K562 (cell line): ENCODE results near the gene PA2G4. TPM values are rescaled to one million over a fixed set of nuclear protein-coding genes. Genes with fewer than 3 reads are reported as not detected.

Source experiments
- BCLAF1 ChIP-seq, 2 experiments: fragments of 450-650 bp in 1 of 2; IDR thresholded peaks; 2 replicates each; pipeline ENCODE4 v1.6.1; 2011 to 2017; ENCODE audit warnings: low read depth in 2 of 2, antibody characterized with exemption in 1 of 2, borderline replicate concordance in 1 of 2, low read length in 1 of 2, mild to moderate bottlenecking in 1 of 2, mixed read lengths in 1 of 2; ENCODE audit not compliant: control insufficient read depth in 1 of 2
- E2F8 ChIP-seq: fragments of 450-650 bp; IDR thresholded peaks from 2 replicates; pipeline ENCODE4 v1.7.1; 2018; ENCODE audit warnings: mild to moderate bottlenecking, low read depth; ENCODE audit not compliant: partially characterized antibody
- FOSL1 ChIP-seq: fragments of 200-800 bp; sonication (Bioruptor generic); conservative IDR thresholded peaks from 2 replicates; pipeline ENCODE4 v1.6.1; 2016; ENCODE audit warnings: missing genetic modification characterization, missing compliant biosample characterization
- GTF3C2 ChIP-seq: IDR thresholded peaks from 3 replicates; pipeline ENCODE4 v1.6.1; 2011; ENCODE audit warnings: borderline replicate concordance, mild to moderate bottlenecking, moderate library complexity; ENCODE audit not compliant: insufficient read length; ENCODE audit errors: extremely low read depth
- HOXB6 ChIP-seq: fragments of 250-450 bp; sonication (Bioruptor Pico); IDR thresholded peaks from 2 replicates; pipeline ENCODE4 v1.5.1; 2022; ENCODE audit warnings: mild to moderate bottlenecking, borderline replicate concordance
- JUND ChIP-seq, 2 experiments: IDR thresholded peaks; 2 replicates in 1 of 2; 3 replicates in 1 of 2; pipeline ENCODE4 v1.6.1; 2011; ENCODE audit warnings: borderline replicate concordance in 2 of 2, low read depth in 2 of 2, low read length in 2 of 2, improper control_type of control experiment in 1 of 2, missing biosample characterization in 1 of 2, missing genetic modification characterization in 1 of 2, missing genetic modification reagents in 1 of 2
- LARP7 ChIP-seq: fragments of 450-650 bp; IDR thresholded peaks from 2 replicates; pipeline ENCODE4 v1.6.1; 2016
- MBD2 ChIP-seq: sonication (generic); IDR thresholded peaks from 2 replicates; pipeline ENCODE4 v1.6.1; 2016; ENCODE audit warnings: low read depth, borderline replicate concordance
- MEF2D ChIP-seq: conservative IDR thresholded peaks from 2 replicates; pipeline ENCODE4 v1.6.1; 2016; ENCODE audit warnings: low read depth, missing genetic modification characterization, missing compliant biosample characterization
- NFATC3 ChIP-seq: fragments of 450-650 bp; IDR thresholded peaks from 2 replicates; pipeline ENCODE4 v1.6.1; 2017; ENCODE audit warnings: mild to moderate bottlenecking
- NUFIP1 ChIP-seq: fragments of 450-650 bp; IDR thresholded peaks from 2 replicates; pipeline ENCODE4 v1.6.1; 2018; ENCODE audit not compliant: partially characterized antibody
- POLR2G ChIP-seq: fragments of 200-400 bp; formaldehyde crosslinking; IDR thresholded peaks from 2 replicates; pipeline ENCODE4 v1.6.1; 2017; ENCODE audit warnings: low read depth, mild to moderate bottlenecking, antibody characterized with exemption, low read length, moderate library complexity
- RBM17 ChIP-seq: fragments of 200-400 bp; formaldehyde crosslinking; IDR thresholded peaks from 2 replicates; pipeline ENCODE4 v1.6.1; 2017; ENCODE audit warnings: low read depth, mild to moderate bottlenecking, low read length, borderline replicate concordance
- RUNX1 ChIP-seq: sonication (generic); IDR thresholded peaks from 2 replicates; pipeline ENCODE4 v1.6.1; 2016; ENCODE audit warnings: antibody characterized with exemption, low read depth
- ZBED1 ChIP-seq: IDR thresholded peaks from 2 replicates; pipeline ENCODE4 v1.6.1; 2014
- ZNF175 ChIP-seq: fragments of 200-800 bp; sonication (Bioruptor generic); IDR thresholded peaks from 2 replicates; pipeline ENCODE4 v1.6.1; 2016; ENCODE audit warnings: low read depth, mild to moderate bottlenecking, missing genetic modification characterization, missing compliant biosample characterization
- ZNF263 ChIP-seq: sonication (generic); formaldehyde crosslinking; IDR thresholded peaks from 2 replicates; pipeline ENCODE4 v1.8.0; 2022; ENCODE audit warnings: mild to moderate bottlenecking, missing genetic modification reagents, borderline replicate concordance
- polyA plus RNA-seq, 8 experiments: library from polyadenylated mRNA; depleted of rRNA in 4 of 8; stranded (reverse) in 5 of 8; unstranded in 3 of 8; fragments of >200 nt; fragmentation: Nextera tagmentation in 2 of 8; fragmentation: Illumina TruSeq in 1 of 8; extraction: Ambion mirVana in 2 of 8; extraction: Trizol in 1 of 8; gene quantifications; 2 replicates each; pipeline versions ENCODE4 v1.2.1 to v1.2.3, GENCODE V29; 2011 to 2014; ENCODE audit warnings: inconsistent platforms in 1 of 8, missing spikeins in 1 of 8
- total RNA-seq, 7 experiments: library from RNA; depleted of rRNA in 6 of 7; stranded (reverse); fragments of >200 nt in 6 of 7; fragmentation: Illumina TruSeq in 2 of 7; extraction: Trizol in 2 of 7; gene quantifications; 2 replicates each; pipeline versions ENCODE4 v1.2.1 to v1.2.3, GENCODE V29; 2011 to 2021; ENCODE audit warnings: low replicate concordance in 1 of 7
- TF ChIP-seq, protein P1 (sequence below): fragments of 450-650 bp; IDR thresholded peaks from 2 replicates; pipeline ENCODE4 v1.6.1; 2016; ENCODE audit warnings: missing biosample characterization, missing genetic modification characterization

The PA2G4 gene
- total and polyA plus RNA-seq, 9 of the 15 experiments (the other 6 are each of a cell fraction or from before 2014, with no cell fraction given), result 230 to 925 (median 638) TPM

- TF ChIP-seq, protein P1, sequence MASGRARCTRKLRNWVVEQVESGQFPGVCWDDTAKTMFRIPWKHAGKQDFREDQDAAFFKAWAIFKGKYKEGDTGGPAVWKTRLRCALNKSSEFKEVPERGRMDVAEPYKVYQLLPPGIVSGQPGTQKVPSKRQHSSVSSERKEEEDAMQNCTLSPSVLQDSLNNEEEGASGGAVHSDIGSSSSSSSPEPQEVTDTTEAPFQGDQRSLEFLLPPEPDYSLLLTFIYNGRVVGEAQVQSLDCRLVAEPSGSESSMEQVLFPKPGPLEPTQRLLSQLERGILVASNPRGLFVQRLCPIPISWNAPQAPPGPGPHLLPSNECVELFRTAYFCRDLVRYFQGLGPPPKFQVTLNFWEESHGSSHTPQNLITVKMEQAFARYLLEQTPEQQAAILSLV (tag), result no peak
- TF ChIP-seq LARP7, result no peak
- no peak for TF ChIP-seq BCLAF1 (IDR thresholded peaks at IDR 0.05; ENCODE audit: borderline replicate concordance in 1 of 2, control insufficient read depth in 1 of 2, low read depth in 2 of 2, low read length in 1 of 2)
- TF ChIP-seq NFATC3, result peak; percentile 33; the same call in 1 of the 2 replicates
- TF ChIP-seq GTF3C2, result no peak
- no peak for TF ChIP-seq HOXB6
- TF ChIP-seq ZNF263 (CRISPR knock-in tag), result no peak
- TF ChIP-seq MEF2D (tag), result no peak
- TF ChIP-seq NUFIP1, result no peak
- peak; percentile 52; the same call in 1 of the 2 replicates for TF ChIP-seq ZNF175 (CRISPR knock-in tag)
- TF ChIP-seq RBM17, result no peak
- TF ChIP-seq ZBED1, result no peak; the same call in 1 of the 2 replicates
- TF ChIP-seq POLR2G, result no peak
- no peak for TF ChIP-seq E2F8
- no peak for TF ChIP-seq FOSL1 (tag)
- TF ChIP-seq JUND (IDR thresholded peaks at IDR 0.05; ENCODE audit: borderline replicate concordance, low read depth, low read length), result no peak
- no peak; the same call in 2 of the 3 replicates for TF ChIP-seq JUND (tag; IDR thresholded peaks at IDR 0.05; ENCODE audit: borderline replicate concordance, low read depth, low read length)
- TF ChIP-seq RUNX1, result no peak
- TF ChIP-seq MBD2, result no peak
These were observed 23.1 kb downstream of the PA2G4 start (continued) for GRCh38 chr12:56127485-56127887.
